CD14-positive monocyte (primary cell): Measurements from ENCODE around the gene KLHL9. TPM values are rescaled to one million over a fixed set of nuclear protein-coding genes. Genes with fewer than 3 reads are reported as not detected.

Experiments
- DNase-seq, 3 donors: peaks; one replicate each; pipeline ENCODE4 v3.0.0-alpha.2; 2011 to 2022
- H2AFZ ChIP-seq: 2 replicates; pipeline ENCODE4 v1.6.0; 2012; ENCODE audit warnings: mild to moderate bottlenecking, low read depth, low read length, inconsistent platforms; ENCODE audit not compliant: insufficient read depth, poor library complexity, severe bottlenecking
- H3K27ac ChIP-seq, 2 donors: 1 replicate in 1 of 2; 2 replicates in 1 of 2; pipeline ENCODE4 v1.5.1; 2012 to 2013; ENCODE audit warnings: low read length in 2 of 2, control low read depth in 1 of 2, inconsistent platforms in 1 of 2, low read depth in 1 of 2, mild to moderate bottlenecking in 1 of 2
- H3K27me3 ChIP-seq, 2 donors: one replicate each; pipeline versions ENCODE4 v1.6.0 to v1.6.1; 2011 to 2013; ENCODE audit warnings: low read length in 2 of 2; ENCODE audit not compliant: control insufficient read depth in 2 of 2, insufficient read depth in 2 of 2
- H3K36me3 ChIP-seq, 2 donors: replicated peaks in 1 of 2; 1 replicate in 1 of 2; 2 replicates in 1 of 2; pipeline versions ENCODE4 v1.5.1 to v1.6.1; 2012 to 2013; ENCODE audit warnings: low read length in 2 of 2, control low read depth in 1 of 2, inconsistent platforms in 1 of 2, mild to moderate bottlenecking in 1 of 2; ENCODE audit not compliant: insufficient read depth in 2 of 2, control insufficient read depth in 1 of 2
- H3K4me1 ChIP-seq, 2 donors: 1 replicate in 1 of 2; 2 replicates in 1 of 2; pipeline versions ENCODE4 v1.5.1 to v1.6.1; 2012 to 2013; ENCODE audit warnings: low read length in 2 of 2, control low read depth in 1 of 2, inconsistent platforms in 1 of 2, mild to moderate bottlenecking in 1 of 2, moderate library complexity in 1 of 2; ENCODE audit not compliant: insufficient read depth in 2 of 2, control insufficient read depth in 1 of 2
- H3K4me2 ChIP-seq: replicated peaks from 2 replicates; pipeline ENCODE3; 2012; ENCODE audit warnings: low read length, moderate library complexity, mild to moderate bottlenecking; ENCODE audit not compliant: poor library complexity, severe bottlenecking; ENCODE audit errors: extremely low read depth
- H3K4me3 ChIP-seq, 3 experiments: fragments of 200-600 bp in 1 of 3; sonication (generic) in 1 of 3; replicated peaks in 1 of 3; 1 replicate in 2 of 3; 2 replicates in 1 of 3; pipeline ENCODE4 v1.5.1; 2011 to 2013; ENCODE audit warnings: low read length in 3 of 3, mild to moderate bottlenecking in 3 of 3, control low read depth in 2 of 3, low read depth in 2 of 3, inconsistent platforms in 1 of 3, moderate library complexity in 1 of 3
- H3K79me2 ChIP-seq: 2 replicates; pipeline ENCODE4 v1.6.0; 2012; ENCODE audit warnings: mild to moderate bottlenecking, control low read depth, inconsistent platforms, low read length, moderate library complexity; ENCODE audit not compliant: insufficient read depth
- H3K9ac ChIP-seq: 2 replicates; pipeline ENCODE4 v1.6.0; 2017; ENCODE audit warnings: low read length, mild to moderate bottlenecking; ENCODE audit not compliant: insufficient read depth, poor library complexity, severe bottlenecking
- H3K9me3 ChIP-seq, 2 donors: replicated peaks in 1 of 2; 1 replicate in 1 of 2; 2 replicates in 1 of 2; pipeline versions ENCODE4 v1.5.1 to v1.6.1; 2012 to 2013; ENCODE audit warnings: low read length in 2 of 2, control low read depth in 1 of 2; ENCODE audit not compliant: control insufficient read depth in 1 of 2, insufficient read depth in 1 of 2
- H4K20me1 ChIP-seq: 2 replicates; pipeline ENCODE4 v1.6.0; 2012; ENCODE audit warnings: mild to moderate bottlenecking, low read length, control low read depth, moderate library complexity; ENCODE audit not compliant: insufficient read depth
- H3K27ac Mint-ChIP-seq, 7 donors: one replicate each; pipeline ENCODE4 v1.8.0; 2020; ENCODE audit warnings: mild to moderate bottlenecking in 7 of 7, mixed read lengths in 7 of 7, moderate library complexity in 6 of 7, inconsistent platforms in 2 of 7
- H3K27me3 Mint-ChIP-seq, 3 donors: one replicate each; pipeline ENCODE4 v1.8.0; 2021 to 2022; ENCODE audit warnings: low read depth in 3 of 3, mild to moderate bottlenecking in 3 of 3, mixed read lengths in 3 of 3, moderate library complexity in 3 of 3, inconsistent platforms in 1 of 3
- H3K36me3 Mint-ChIP-seq, 2 donors: one replicate each; pipeline ENCODE4 v1.8.0; 2020; ENCODE audit warnings: mixed read lengths in 2 of 2, inconsistent platforms in 1 of 2, mild to moderate bottlenecking in 1 of 2
- H3K4me1 Mint-ChIP-seq: one replicate; pipeline ENCODE4 v1.8.0; 2020; ENCODE audit warnings: mild to moderate bottlenecking, mixed read lengths
- H3K4me3 Mint-ChIP-seq, 2 donors: one replicate each; pipeline ENCODE4 v1.8.0; 2020; ENCODE audit warnings: mild to moderate bottlenecking in 2 of 2, mixed read lengths in 2 of 2, moderate library complexity in 1 of 2
- H3K9me3 Mint-ChIP-seq, 7 donors: one replicate each; pipeline ENCODE4 v1.8.0; 2020 to 2022; ENCODE audit warnings: mixed read lengths in 7 of 7, mild to moderate bottlenecking in 6 of 7, moderate library complexity in 6 of 7, inconsistent platforms in 2 of 7
- whole genome bisulfite sequencing: methylation state at CpG from one replicate; pipeline ENCODE4 v1.1.5; 2013; ENCODE audit warnings: missing lambda C conversion rate; ENCODE audit not compliant: insufficient coverage; 5-methylcytosine and 5-hydroxymethylcytosine counted together
- intact Hi-C, 2 donors: fragments of 100-400 bp; cut with micrococcal nuclease; formaldehyde crosslinking; loops; one replicate each; pipeline versions ENCODE4 v1.15.0 to v1.15.1; 2023
- polyA plus RNA-seq, 3 donors: library from polyadenylated mRNA; depleted of rRNA in 1 of 3; unstranded in 2 of 3; stranded (reverse) in 1 of 3; fragments of 300-500 nt in 2 of 3; fragments of >200 nt in 1 of 3; fragmentation: Illumina TruSeq in 2 of 3; gene quantifications; 1 replicate in 2 of 3; 2 replicates in 1 of 3; pipeline ENCODE4 v1.2.3, GENCODE V29; 2012 to 2021
- TF ChIP-seq, protein P1 (sequence below): fragments of 200-600 bp; IDR thresholded peaks from one replicate; pipeline ENCODE4 v1.8.0; 2022; ENCODE audit warnings: antibody characterized with exemption, mild to moderate bottlenecking

Gene KLHL9
- polyA plus RNA-seq, 3 donors: 2.8 to 9.0 (median 7.7) TPM

DNA sequence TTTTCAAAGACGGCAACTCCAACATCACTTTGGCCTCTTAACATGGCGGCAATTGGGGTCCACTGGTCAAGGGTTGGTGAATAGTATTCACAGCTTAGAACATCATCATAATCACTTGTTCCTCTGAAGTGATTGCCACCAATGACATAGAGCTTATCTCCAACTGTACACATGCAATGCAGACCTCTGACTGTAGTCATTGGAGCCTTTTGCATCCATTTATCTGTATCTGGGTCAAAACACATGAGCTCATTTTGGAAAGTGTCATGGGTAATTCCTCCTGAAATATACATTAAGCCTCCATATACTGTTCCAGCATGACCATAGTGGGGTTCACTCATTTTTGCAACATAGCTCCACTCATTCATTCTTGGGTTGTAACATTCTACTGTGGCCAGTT lies 2.0 kb downstream of the KLHL9 start:
- peaks cover 57% of the 10 kb centered on the region for H4K20me1 ChIP-seq
- peak overlapping the region in 1 of 3 experiments; percentile 94 for H3K4me3 ChIP-seq
- H3K9me3 ChIP-seq: no peaks in the 10 kb centered on the region
- WGBS: no CpG with 5 or more reads among the region's 2 CpGs
- H2AFZ ChIP-seq: no peak overlapping the region
- H3K27me3 ChIP-seq: no peaks in the 10 kb centered on the region
- peaks cover 22 to 39% of the 10 kb centered on the region in 2 donors for H3K4me1 ChIP-seq
- Mint-ChIP-seq H3K27me3 (peaks cover 0 to 6% (median 6%) of the 10 kb centered on the region in 3 donors), H3K36me3 (peaks cover 17 to 21% of the 10 kb centered on the region in 2 donors), H3K4me3 (peak overlapping the region; percentile 25 to 30), H3K9me3 (no peaks in the 10 kb centered on the region), H3K4me1 (peaks cover 57% of the 10 kb centered on the region), H3K27ac (peak overlapping the region in 2 of 7 donors; percentile 5 to 76)
- no peak overlapping the region for H3K27ac ChIP-seq
- peaks cover 5 to 28% of the 10 kb centered on the region in 2 donors for H3K36me3 ChIP-seq
- intact Hi-C loops: loop anchor here in 1 of 2 donors (10.0 kb wide), 2 partner anchors 52 to 112 kb away; partner anchors contain the start of genes IFNA1 and IFNA2
- H3K4me2 ChIP-seq: peak overlapping the region; percentile 89
- peaks cover 71% of the 10 kb centered on the region for H3K79me2 ChIP-seq
- H3K9ac ChIP-seq: no peak overlapping the region
- TF ChIP-seq, protein P1, sequence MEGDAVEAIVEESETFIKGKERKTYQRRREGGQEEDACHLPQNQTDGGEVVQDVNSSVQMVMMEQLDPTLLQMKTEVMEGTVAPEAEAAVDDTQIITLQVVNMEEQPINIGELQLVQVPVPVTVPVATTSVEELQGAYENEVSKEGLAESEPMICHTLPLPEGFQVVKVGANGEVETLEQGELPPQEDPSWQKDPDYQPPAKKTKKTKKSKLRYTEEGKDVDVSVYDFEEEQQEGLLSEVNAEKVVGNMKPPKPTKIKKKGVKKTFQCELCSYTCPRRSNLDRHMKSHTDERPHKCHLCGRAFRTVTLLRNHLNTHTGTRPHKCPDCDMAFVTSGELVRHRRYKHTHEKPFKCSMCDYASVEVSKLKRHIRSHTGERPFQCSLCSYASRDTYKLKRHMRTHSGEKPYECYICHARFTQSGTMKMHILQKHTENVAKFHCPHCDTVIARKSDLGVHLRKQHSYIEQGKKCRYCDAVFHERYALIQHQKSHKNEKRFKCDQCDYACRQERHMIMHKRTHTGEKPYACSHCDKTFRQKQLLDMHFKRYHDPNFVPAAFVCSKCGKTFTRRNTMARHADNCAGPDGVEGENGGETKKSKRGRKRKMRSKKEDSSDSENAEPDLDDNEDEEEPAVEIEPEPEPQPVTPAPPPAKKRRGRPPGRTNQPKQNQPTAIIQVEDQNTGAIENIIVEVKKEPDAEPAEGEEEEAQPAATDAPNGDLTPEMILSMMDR: no peak
- DNase-seq: no peak

DNA sequence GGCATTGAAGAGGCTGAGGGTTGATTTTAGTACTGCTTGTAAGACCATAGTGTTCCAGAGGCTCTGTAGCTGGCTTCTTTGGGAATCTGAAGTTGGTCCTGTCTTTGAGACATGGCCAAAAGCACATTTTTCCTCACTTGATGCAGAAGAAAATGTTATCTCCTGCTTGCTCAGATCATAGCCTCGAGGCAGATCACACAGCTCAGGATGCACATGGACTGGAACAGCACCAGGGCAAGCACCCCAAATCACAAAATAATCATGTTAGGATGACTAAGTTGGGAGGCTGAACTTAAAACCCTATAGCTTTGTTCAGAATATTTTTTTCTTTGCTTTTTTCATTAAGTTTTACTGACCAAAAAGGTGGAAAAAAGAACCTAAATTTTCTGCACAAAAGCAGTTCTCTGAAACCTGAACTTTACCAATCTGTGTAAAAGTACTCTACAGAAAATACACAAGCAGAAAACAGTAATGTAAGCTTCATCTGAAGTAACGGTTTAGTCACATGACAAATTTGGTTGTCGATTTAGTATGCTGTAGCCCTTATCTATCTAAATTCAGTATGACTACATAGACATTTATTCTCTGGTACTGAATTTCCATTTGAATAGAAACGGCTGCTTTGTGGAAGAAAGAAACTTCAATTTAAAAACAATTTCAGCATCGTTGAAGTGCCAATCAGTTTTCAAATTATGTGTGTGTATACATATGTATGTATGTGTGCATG lies 3.4 kb downstream of the KLHL9 start:
- no peak overlapping the region for H3K27ac ChIP-seq
- WGBS: no CpG with 5 or more reads among the region's 5 CpGs
- peaks cover 70% of the 10 kb centered on the region for H4K20me1 ChIP-seq
- H3K4me1 Mint-ChIP-seq: peaks cover 62% of the 10 kb centered on the region
- no peaks in the 10 kb centered on the region for H3K9me3 ChIP-seq
- H3K27ac Mint-ChIP-seq: peak overlapping the region in 1 of 7 donors; percentile 41
- DNase-seq: no peak
- H3K27me3 ChIP-seq: no peaks in the 10 kb centered on the region
- peaks cover 22 to 39% of the 10 kb centered on the region in 2 donors for H3K4me1 ChIP-seq
- TF ChIP-seq, protein P1: no peak
- no peak overlapping the region for H2AFZ ChIP-seq
- no peak overlapping the region for H3K9ac ChIP-seq
- H3K4me3 Mint-ChIP-seq: no peak overlapping the region
- no peak overlapping the region for H3K4me3 ChIP-seq
- H3K79me2 ChIP-seq: peaks cover 85% of the 10 kb centered on the region
- intact Hi-C loops: loop anchor here in 1 of 2 donors (10.0 kb wide), 2 partner anchors 53 to 113 kb away; partner anchors contain the start of genes IFNA1 and IFNA2
- peaks cover 17 to 21% of the 10 kb centered on the region in 2 donors for H3K36me3 Mint-ChIP-seq
- no peak overlapping the region for H3K4me2 ChIP-seq
- H3K9me3 Mint-ChIP-seq: no peaks in the 10 kb centered on the region
- peaks cover 0 to 1% (median 0%) of the 10 kb centered on the region in 3 donors for H3K27me3 Mint-ChIP-seq
- H3K36me3 ChIP-seq: peaks cover 5 to 28% of the 10 kb centered on the region in 2 donors
